ENCODE results near the gene SEC14L2. TPM values are rescaled to one million over a fixed set of nuclear protein-coding genes. Genes with fewer than 3 reads are reported as not detected.
"Not testable (repeated sequence)": the region's sequence is repeated elsewhere in the genome, so short reads cannot be mapped to it uniquely, and the experiment has no call there.

Gene SEC14L2
- total RNA-seq, 1 experiment from 2014 or later: 33.5 TPM

DNA sequence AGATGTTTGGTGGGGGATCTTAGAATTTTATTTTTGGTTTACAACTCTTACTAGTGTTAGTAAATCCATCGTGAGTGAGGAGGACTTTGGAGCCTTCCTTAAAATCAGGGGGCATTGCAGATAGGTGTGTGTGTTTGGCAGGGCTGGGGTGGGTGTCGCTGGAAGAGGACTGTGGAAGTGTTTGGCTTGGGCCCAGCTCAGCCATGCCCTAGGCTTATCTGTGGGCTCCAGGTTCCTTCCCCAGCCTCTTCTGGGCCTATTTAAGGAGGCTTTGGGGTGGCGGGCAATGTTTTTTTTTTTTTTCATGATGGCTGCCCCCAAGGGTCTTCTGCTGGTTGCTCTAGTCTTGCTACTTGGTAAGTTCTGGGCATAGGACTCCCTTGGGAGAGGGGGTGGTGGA lies 50.8 kb downstream of the SEC14L2 start:
- Histone ChIP-seq H2AFZ (ENCODE audit: low read depth, low read length, poor library complexity, severe bottlenecking) (no peak overlapping the region), H3K79me2 (ENCODE audit: insufficient read depth, low read length) (no peaks in the 10 kb centered on the region), H3K9me2 (ENCODE audit: insufficient read depth) (no peaks in the 10 kb centered on the region), H3K36me3 (ENCODE audit: control insufficient read depth in 1 of 2, insufficient read depth in 2 of 2, low read length in 2 of 2) (no peaks in the 10 kb centered on the region), H3K4me1 (ENCODE audit: control insufficient read depth in 1 of 2, insufficient read depth in 2 of 2, low read length in 2 of 2) (peaks cover 6 to 31% of the 10 kb centered on the region in 2 experiments), H3K9ac (ENCODE audit: low read length) (no peak overlapping the region), H4K20me1 (ENCODE audit: insufficient read depth) (no peaks in the 10 kb centered on the region), H3K4me3 (replicated peaks in 1 of 2; ENCODE audit: low read depth in 1 of 2, low read length in 2 of 2) (no peak overlapping the region), H3K9me3 (ENCODE audit: control insufficient read depth in 1 of 2, insufficient read depth in 1 of 2, low read depth in 1 of 2, low read length in 2 of 2) (no peaks in the 10 kb centered on the region), H3K27ac (ENCODE audit: low read depth, low read length) (no peak overlapping the region), H3K27me3 (ENCODE audit: insufficient read depth, low read length) (no peaks in the 10 kb centered on the region), H3K4me2 (ENCODE audit: low read length) (no peak overlapping the region)
- TF ChIP-seq EZH2 (IDR thresholded peaks at IDR 0.05): no peak
- no peak for TF ChIP-seq YY1 (IDR thresholded peaks at IDR 0.05; ENCODE audit: extremely low read depth, insufficient replicate concordance, low read depth, low read length)
- TF ChIP-seq, protein P1, sequence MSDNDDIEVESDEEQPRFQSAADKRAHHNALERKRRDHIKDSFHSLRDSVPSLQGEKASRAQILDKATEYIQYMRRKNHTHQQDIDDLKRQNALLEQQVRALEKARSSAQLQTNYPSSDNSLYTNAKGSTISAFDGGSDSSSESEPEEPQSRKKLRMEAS (IDR thresholded peaks at IDR 0.05): no peak
- no peak for TF ChIP-seq ZNF274 (IDR thresholded peaks at IDR 0.05; ENCODE audit: low read depth, low read length)
- TF ChIP-seq, protein P2, sequence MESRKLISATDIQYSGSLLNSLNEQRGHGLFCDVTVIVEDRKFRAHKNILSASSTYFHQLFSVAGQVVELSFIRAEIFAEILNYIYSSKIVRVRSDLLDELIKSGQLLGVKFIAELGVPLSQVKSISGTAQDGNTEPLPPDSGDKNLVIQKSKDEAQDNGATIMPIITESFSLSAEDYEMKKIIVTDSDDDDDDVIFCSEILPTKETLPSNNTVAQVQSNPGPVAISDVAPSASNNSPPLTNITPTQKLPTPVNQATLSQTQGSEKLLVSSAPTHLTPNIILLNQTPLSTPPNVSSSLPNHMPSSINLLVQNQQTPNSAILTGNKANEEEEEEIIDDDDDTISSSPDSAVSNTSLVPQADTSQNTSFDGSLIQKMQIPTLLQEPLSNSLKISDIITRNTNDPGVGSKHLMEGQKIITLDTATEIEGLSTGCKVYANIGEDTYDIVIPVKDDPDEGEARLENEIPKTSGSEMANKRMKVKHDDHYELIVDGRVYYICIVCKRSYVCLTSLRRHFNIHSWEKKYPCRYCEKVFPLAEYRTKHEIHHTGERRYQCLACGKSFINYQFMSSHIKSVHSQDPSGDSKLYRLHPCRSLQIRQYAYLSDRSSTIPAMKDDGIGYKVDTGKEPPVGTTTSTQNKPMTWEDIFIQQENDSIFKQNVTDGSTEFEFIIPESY (IDR thresholded peaks at IDR 0.05; ENCODE audit: extremely low read depth, insufficient replicate concordance, low read length): no peak
- TF ChIP-seq, protein P3, sequence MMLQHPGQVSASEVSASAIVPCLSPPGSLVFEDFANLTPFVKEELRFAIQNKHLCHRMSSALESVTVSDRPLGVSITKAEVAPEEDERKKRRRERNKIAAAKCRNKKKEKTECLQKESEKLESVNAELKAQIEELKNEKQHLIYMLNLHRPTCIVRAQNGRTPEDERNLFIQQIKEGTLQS (IDR thresholded peaks at IDR 0.05): no peak
- no peak for TF ChIP-seq SRF (IDR thresholded peaks at IDR 0.05; ENCODE audit: low read depth)
- no peak for TF ChIP-seq EGR1 (IDR thresholded peaks at IDR 0.05; ENCODE audit: low read depth)
- no peak for TF ChIP-seq ELF1 (IDR thresholded peaks at IDR 0.05; ENCODE audit: borderline replicate concordance, low read depth)
- no peak for TF ChIP-seq EZH2phosphoT487 (IDR thresholded peaks at IDR 0.05; ENCODE audit: borderline replicate concordance)
- TF ChIP-seq CEBPB (IDR thresholded peaks at IDR 0.05; ENCODE audit: low read depth): no peak
- TF ChIP-seq POLR2A (IDR thresholded peaks at IDR 0.05; ENCODE audit: borderline replicate concordance, extremely low read depth, insufficient read depth, insufficient read length): no peak
- TF ChIP-seq, protein P4, sequence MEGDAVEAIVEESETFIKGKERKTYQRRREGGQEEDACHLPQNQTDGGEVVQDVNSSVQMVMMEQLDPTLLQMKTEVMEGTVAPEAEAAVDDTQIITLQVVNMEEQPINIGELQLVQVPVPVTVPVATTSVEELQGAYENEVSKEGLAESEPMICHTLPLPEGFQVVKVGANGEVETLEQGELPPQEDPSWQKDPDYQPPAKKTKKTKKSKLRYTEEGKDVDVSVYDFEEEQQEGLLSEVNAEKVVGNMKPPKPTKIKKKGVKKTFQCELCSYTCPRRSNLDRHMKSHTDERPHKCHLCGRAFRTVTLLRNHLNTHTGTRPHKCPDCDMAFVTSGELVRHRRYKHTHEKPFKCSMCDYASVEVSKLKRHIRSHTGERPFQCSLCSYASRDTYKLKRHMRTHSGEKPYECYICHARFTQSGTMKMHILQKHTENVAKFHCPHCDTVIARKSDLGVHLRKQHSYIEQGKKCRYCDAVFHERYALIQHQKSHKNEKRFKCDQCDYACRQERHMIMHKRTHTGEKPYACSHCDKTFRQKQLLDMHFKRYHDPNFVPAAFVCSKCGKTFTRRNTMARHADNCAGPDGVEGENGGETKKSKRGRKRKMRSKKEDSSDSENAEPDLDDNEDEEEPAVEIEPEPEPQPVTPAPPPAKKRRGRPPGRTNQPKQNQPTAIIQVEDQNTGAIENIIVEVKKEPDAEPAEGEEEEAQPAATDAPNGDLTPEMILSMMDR (IDR thresholded peaks at IDR 0.05 in 2 of 3, conservative IDR thresholded peaks at IDR 0.05 in 1 of 3; ENCODE audit: borderline replicate concordance in 1 of 3, insufficient read depth in 1 of 3, low read depth in 2 of 3, low read length in 2 of 3): no peak
- no peak for TF ChIP-seq TCF7L2 (IDR thresholded peaks at IDR 0.05; ENCODE audit: borderline replicate concordance, extremely low read depth, insufficient read depth, insufficient read length)
- no peak for TF ChIP-seq ZFX (IDR thresholded peaks at IDR 0.05)
- intact Hi-C loops (cut with micrococcal nuclease): no loop called here
- ChIA-PET CTCF (no interaction called here), POLR2A (no interaction called here), RAD21 (ENCODE audit: low non-redundant PET in 1 of 2, low total read pairs in 2 of 2, uncharacterized antibody in 2 of 2, unreplicated experiment in 2 of 2) (no interaction called here)
- DNase-seq (ENCODE audit: low read depth, low spot score) (no peak), ATAC-seq (no peak)
- BruUV-seq (replicated peaks): no TSS peak

DNA sequence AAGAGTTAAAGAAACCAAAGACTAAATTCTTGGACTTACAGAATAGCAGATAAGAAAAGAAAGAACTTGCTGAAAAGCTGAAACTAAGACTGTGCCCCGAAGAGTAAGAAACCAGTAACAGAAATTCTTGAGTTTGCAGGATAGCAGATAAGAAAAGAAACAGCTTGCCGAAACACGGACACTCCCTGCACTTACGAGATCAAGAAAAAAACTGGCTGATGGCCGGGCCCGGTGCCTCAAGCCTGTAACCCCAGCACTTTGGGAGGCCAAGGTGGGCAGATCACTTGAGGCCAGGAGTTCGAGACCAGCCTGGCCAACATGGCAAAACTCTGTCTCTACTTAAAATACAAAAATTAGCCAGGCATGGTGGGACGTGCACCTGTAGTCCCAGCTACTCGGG lies 54.7 kb downstream of the SEC14L2 start:
- H3K4me1 ChIP-seq (ENCODE audit: control insufficient read depth in 1 of 2, insufficient read depth in 2 of 2, low read length in 2 of 2); H3K36me3 ChIP-seq (ENCODE audit: control insufficient read depth in 1 of 2, insufficient read depth in 2 of 2, low read length in 2 of 2); H3K9ac ChIP-seq (ENCODE audit: low read length); H3K4me2 ChIP-seq (ENCODE audit: low read length); H2AFZ ChIP-seq (ENCODE audit: low read depth, low read length, poor library complexity, severe bottlenecking); H3K4me3 ChIP-seq (replicated peaks in 1 of 2; ENCODE audit: low read depth in 1 of 2, low read length in 2 of 2); ATAC-seq; RAD21 ChIA-PET (ENCODE audit: low non-redundant PET in 1 of 2, low total read pairs in 2 of 2, uncharacterized antibody in 2 of 2, unreplicated experiment in 2 of 2); BruUV-seq (replicated peaks); H3K9me3 ChIP-seq (ENCODE audit: control insufficient read depth in 1 of 2, insufficient read depth in 1 of 2, low read depth in 1 of 2, low read length in 2 of 2); H3K9me2 ChIP-seq (ENCODE audit: insufficient read depth); H3K27ac ChIP-seq (ENCODE audit: low read depth, low read length); H3K27me3 ChIP-seq (ENCODE audit: insufficient read depth, low read length); H4K20me1 ChIP-seq (ENCODE audit: insufficient read depth); DNase-seq (ENCODE audit: low read depth, low spot score); H3K79me2 ChIP-seq (ENCODE audit: insufficient read depth, low read length); intact Hi-C loops (cut with micrococcal nuclease); POLR2A ChIA-PET: not testable (repeated sequence)
- CTCF ChIA-PET: interaction anchor here (0.7 kb wide), 1 partner anchor 128 kb away, joined by 4 read pairs; no protein-coding TSS in a partner anchor

Measured in HCT116 (cell line).